CD4-positive, alpha-beta T cell treated with Interleukin-17A for 4 hours (primary cell): ENCODE results near the gene SHC4.

Experiments used
- DNase-seq: peaks from one replicate; pipeline ENCODE4 v3.0.0-alpha.2; 2020; ENCODE audit warnings: mixed read lengths

SHC4 gene

DNA sequence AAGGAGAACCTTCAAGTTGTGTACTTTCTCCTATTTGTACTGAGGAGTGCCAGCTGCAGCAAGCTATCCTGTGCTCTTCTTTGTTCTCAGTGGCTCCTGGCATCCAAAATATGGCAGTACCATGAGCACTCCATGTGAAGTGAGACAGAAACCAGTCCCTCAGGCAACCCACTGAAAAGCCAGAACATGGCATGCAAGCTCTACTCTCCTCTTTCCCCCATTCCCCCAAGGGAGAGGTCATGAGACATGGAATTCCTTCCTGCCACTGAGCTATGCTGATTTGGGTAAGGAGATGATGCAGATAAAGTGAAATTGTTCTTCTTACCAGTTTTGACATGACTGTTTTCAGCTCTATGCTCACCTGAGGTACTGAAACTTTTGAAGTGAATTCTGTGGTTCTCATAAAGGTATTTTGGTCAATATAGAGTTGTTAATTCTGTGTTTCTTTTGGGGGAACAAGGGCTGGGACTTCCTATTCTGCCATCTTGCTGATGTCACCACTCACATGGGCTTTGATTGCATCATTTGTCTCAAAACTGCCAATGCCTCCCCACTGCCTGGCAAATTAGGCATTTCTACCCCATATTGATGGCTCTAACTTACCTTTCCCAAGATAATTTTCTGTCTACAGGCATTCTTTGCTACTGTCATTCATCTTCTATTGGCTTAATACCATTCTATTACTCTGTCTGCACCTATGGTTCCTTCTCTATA is 130.0 kb downstream of the SHC4 start:
- no peak for DNase-seq

GRCh38 chr15:48832648-48833047 is 131.1 kb downstream of the SHC4 start:
- no peak for DNase-seq

DNA sequence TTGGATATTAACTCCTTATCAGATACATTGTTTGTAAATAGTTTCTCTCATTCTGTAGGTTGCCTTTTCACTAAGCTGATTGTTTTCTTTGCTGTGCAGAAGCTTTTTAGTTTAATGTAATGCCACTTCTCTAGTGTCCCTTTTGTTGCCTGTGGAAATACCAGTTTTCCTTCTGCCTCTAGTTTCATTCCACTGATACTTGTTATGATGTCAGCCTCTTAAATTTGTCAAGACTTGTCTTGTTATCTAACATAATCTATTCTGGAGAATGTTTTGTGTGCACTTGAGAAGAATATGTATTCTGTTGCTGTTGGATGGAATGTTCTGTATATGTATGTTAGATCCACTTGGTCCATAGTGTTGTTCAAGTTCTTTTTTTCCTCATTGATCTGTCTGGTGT is 134.8 kb downstream of the SHC4 start:
- no peak for DNase-seq

GRCh38 chr15:48828471-48828870 is 135.2 kb downstream of the SHC4 start:
- no peak for DNase-seq

DNA sequence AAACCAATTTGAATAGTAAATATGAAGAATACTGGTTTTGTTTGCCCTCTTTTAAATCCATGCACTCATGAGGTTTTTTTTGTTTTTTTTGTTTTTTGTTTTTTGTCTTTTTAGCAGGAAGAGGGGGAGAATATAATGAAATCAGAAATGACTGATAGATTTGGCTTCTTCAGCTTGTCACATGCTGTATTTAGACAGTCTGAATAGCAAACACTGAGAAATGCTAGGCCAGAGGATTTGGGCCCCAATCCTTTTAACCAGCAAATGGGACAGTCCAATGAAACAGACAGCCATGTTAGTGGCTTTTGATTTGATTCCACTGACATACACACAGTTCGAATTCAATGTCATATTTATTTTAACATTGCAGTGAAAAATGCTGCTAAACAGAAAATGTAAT is 138.6 kb downstream of the SHC4 start:
- no peak for DNase-seq

GRCh38 chr15:48823706-48824105 is 140.0 kb downstream of the SHC4 start:
- no peak for DNase-seq

GRCh38 chr15:48823237-48823636 is 140.5 kb downstream of the SHC4 start:
- no peak for DNase-seq

DNA sequence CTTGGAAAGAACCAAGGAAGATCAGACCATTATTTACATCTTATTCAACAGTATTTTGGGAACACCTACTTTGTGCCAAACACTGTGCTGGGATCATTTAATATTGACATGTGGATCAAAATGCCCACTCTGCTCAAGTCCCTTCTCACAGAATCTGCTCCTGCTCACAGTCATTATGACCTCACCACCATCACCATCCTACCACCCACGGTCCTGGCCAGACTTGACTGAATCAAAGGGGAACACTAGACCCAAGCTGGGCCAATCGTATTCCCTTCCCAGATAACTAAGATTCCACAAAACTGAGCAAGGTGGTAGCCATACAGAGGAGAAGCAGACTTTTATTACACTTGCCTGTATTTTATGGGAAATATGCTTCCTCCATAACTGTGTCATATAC is 149.4 kb downstream of the SHC4 start:
- DNase-seq = no peak

- peak; percentile 12 for DNase-seq
These were observed 152.3 kb downstream of the SHC4 start for GRCh38 chr15:48811325-48811958.

DNA sequence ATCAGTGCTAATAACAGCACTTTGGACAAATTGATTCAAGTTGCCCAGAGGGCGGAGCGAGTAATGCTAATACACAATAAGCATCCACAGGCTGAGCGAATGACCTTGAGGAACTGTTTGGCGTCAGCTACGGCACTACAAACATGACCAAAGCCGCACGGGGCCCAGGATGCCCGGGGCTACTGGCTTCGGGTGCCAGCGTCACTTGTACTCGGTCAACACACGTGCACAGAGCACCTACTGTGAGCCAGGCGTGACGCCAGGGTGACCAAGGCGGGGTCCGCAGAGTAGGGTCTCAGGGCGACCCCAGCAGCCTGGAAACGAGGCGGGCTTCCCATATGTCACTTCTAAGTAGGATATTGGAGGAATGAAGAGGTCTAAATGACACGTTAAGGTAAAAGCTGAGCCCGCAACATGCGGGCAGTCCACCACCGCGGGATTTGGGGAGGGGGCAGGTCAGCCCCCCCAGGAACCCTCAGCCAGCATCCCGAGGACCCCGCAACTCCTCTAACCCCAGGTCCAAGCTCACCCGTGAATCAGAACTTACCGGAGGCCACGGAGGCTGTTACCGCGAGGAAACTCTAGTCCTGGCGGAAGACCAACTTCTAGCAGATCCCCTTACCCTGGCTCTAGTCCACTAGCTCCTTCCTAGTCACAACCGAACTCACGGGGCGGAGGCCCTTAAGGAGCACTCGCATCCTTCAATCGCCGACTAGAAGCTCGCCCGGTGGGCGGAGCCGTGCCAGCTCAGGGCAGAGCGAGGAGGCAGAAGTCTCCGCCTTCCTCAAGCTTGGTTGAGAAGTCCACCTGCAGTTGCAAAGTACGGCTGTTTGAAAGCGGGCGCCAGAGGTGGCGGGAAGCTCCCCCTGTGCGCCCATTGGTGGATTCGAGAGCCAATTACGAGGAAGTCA is 153.1 kb downstream of the SHC4 start, which contains the start of gene CEP152:
Gene CEP152, minus strand, starts transcription at position 656 of the 911 bp plus-strand sequence. CDS start 5,420 bp downstream, outside the sequence.
- DNase-seq = peak; percentile 99

- DNase-seq = no peak
These were observed 157.6 kb downstream of the SHC4 start for GRCh38 chr15:48806151-48806550.

DNA sequence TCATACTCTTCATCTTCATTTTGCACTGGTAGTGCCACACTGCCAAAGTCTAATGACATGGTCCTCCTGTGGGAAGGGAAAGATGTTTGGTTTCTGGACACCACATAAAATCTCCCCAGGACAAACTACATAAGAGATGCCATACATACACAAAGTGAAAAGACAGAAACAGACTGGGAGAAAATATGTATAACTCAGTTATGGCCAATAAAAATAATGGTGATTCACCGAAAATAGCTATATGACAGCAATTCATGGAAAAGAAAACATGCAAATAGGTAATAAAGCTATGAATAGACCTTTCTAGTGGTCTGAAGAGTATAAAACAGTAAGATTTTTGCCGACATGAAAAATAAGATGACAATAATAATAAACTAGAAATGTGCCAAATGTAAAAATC is 158.1 kb downstream of the SHC4 start:
- DNase-seq = no peak

DNA sequence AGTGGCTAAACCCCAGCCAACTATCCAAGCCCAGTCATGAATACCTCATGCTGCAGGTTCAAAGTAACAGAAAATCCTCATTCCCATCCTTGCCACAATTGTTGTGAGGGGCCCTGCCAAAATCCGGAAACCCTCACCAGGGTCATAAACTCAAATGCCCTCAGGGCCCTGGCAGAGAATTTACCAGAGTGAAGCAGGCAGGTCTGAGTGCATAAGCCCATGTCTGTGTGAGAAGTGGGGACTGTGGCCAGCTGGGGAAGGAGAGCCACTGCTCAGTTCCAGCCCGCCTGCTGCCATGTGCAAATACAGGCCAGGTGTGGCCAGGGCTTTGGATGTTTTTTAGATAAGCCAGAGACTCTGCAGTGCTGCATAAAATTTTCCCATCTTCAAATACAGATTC is 159.8 kb downstream of the SHC4 start:
- no peak for DNase-seq

- DNase-seq = no peak
These were observed 160.9 kb downstream of the SHC4 start for GRCh38 chr15:48802867-48803266.

GRCh38 chr15:48802257-48802656 is 161.5 kb downstream of the SHC4 start:
- no peak for DNase-seq

DNA sequence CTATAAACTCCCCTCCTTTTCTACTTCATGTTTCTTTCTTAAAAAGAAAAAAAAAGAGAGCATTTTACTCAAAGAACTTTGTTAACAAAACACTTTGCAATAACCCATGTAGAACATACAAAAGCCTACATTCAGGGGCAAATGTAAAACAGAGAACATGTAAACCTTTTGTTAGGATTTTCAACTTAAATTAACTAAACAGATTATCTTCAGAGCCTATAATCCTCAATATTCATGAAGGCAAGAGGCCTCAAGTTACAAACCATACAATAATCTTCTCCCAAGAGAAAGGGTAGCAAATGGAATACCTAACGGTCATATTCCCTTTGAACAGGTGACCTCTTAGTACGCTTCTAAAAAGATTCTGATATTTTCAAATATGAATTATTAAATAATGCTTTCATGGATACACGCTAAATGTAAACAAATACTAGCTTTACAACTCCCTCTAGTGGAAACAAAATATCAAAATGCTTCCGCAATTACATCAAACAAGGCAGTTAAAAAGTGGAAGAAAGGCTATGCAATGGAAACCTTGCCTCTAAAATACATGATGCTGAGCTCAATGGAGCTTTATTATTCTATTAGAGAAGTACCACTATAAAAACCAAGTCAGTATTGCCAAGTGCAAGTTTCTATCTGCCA is 162.8 kb downstream of the SHC4 start:
- no peak for DNase-seq

DNA sequence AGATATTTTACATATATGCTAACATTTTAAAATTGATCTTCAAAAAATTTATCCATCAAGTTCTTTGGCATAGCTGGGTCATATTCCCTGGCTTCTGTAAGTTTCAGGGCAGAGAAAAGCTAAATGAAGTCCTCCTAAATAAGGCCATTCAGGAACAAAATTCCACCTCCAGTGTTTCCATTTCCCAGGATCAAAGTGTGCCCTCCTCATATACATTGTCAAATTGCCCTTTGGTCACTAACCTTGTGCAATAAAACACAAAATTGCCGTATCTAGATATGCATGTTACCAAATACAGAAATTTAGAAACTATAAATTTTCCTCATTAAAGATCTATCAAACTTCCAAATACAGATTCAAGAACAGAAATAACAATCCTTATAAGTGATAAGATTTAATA is 163.5 kb downstream of the SHC4 start:
- no peak for DNase-seq

GRCh38 chr15:48798319-48798718 is 165.4 kb downstream of the SHC4 start:
- no peak for DNase-seq

- peak; percentile 6 for DNase-seq
These were observed 166.8 kb downstream of the SHC4 start for GRCh38 chr15:48796930-48797329.

DNA sequence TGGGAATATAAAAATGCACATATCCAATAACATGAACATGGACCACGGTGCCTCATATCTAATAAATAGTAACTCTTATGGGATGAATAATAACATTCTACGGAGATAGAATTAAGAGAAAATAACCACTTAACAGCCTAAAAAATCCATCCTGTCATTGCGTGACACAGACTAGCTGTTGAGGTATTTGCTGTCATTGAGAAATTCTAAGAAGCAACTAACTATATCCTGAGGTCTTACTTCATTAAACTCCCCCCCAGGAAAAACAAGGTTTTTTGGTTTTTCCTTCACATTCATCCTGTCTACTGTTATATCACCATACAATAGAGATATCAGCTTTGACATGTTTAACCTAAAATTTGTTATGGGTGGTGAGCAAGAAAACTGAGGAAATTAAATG is 167.2 kb downstream of the SHC4 start:
- no peak for DNase-seq

GRCh38 chr15:48795901-48796300 is 167.8 kb downstream of the SHC4 start:
- no peak for DNase-seq

DNA sequence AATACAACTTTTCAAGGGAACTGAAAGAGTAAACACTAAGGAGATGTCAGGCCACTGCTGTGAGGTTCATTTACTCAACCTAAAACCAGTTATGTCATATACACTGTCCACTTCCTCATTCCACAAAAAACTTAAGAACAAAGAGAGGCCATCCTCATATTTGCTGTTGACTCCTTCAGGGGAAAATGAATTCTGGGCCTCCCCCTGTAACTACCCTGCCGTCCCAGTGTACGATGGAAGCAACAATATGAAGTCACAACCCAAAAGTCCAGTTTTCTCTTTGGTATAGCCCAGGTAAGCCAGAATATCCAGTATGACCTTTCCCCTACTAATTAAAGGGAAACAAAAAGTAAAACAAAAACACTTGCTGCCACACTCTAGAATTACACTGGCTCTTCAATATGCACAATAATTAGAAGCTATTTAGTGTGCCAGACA is 169.0 kb downstream of the SHC4 start:
- DNase-seq = no peak

GRCh38 chr15:48792408-48792807 is 171.3 kb downstream of the SHC4 start:
- DNase-seq = no peak
